Endothelial cell of umbilical vein (primary cell): ENCODE measurements around the gene GDPGP1. TPM values are rescaled to one million over a fixed set of nuclear protein-coding genes. Genes with fewer than 3 reads are reported as not detected.

Experiments used
- BruUV-seq: library from RNA; stranded (reverse); fragments of 400-500 nt; replicated peaks from 2 replicates; lab custom pipeline; 2021; lab: Mats Ljungman, UMichigan
- CTCF ChIA-PET: fragments of 300-600, 350-600 bp; sonication (Branson Sonifier 250); formaldehyde crosslinking; loops from one replicate; lab custom pipeline; 2021; ENCODE audit warnings: antibody characterized with exemption, inconsistent platforms; lab: Charles Lee
- POLR2A ChIA-PET: fragments of 300-600, 350-600 bp; sonication (Branson Sonifier 250); formaldehyde crosslinking; loops from one replicate; lab custom pipeline; 2021; ENCODE audit warnings: antibody characterized with exemption, inconsistent platforms; lab: Charles Lee
- DNase-seq: peaks from one replicate; pipeline ENCODE4 v3.0.0-alpha.2; 2011; ENCODE audit warnings: low read depth, low spot score
- FAIRE-seq: peaks from 2 replicates; lab custom pipeline; 2011; peaks lifted over from hg19 to GRCh38; lab: Jason Lieb, UNC
- H2AFZ ChIP-seq: 2 replicates; pipeline ENCODE4 v1.6.0; 2012; ENCODE audit warnings: low read depth, low read length, control low read depth, inconsistent platforms
- H3K27ac ChIP-seq: 2 replicates; pipeline ENCODE4 v1.5.1; 2011; ENCODE audit warnings: low read depth, mild to moderate bottlenecking, control low read depth, low read length, moderate library complexity; ENCODE audit not compliant: insufficient read depth
- H3K27me3 ChIP-seq, 2 experiments: 2 replicates each; pipeline versions ENCODE4 v1.6.0 to v1.6.1; 2011; ENCODE audit warnings: low read length in 2 of 2, mixed read lengths in 1 of 2; ENCODE audit not compliant: control insufficient read depth in 2 of 2, insufficient read depth in 2 of 2
- H3K36me3 ChIP-seq, 2 experiments: 2 replicates in 1 of 2; 3 replicates in 1 of 2; pipeline ENCODE4 v1.5.1; 2011; ENCODE audit warnings: low read length in 2 of 2, mild to moderate bottlenecking in 1 of 2, moderate library complexity in 1 of 2; ENCODE audit not compliant: control insufficient read depth in 2 of 2, insufficient read depth in 2 of 2; ENCODE audit errors: extremely low read depth in 1 of 2
- H3K4me1 ChIP-seq: 3 replicates; pipeline ENCODE4 v1.5.1; 2011; ENCODE audit warnings: mild to moderate bottlenecking, low read length; ENCODE audit not compliant: control insufficient read depth, insufficient read depth; ENCODE audit errors: extremely low read depth
- H3K4me2 ChIP-seq: 2 replicates; pipeline ENCODE4 v1.6.1; 2011; ENCODE audit warnings: low read length, control low read depth, mixed read lengths; ENCODE audit not compliant: insufficient read depth
- H3K4me3 ChIP-seq, 3 experiments: fragments of 200-600 bp in 1 of 3; sonication (generic), shearing (Covaris generic) in 1 of 3; replicated peaks in 1 of 3; 2 replicates each; pipeline ENCODE4 v1.5.1; 2011 to 2016; ENCODE audit warnings: control low read depth in 3 of 3, low read length in 3 of 3, mild to moderate bottlenecking in 2 of 3, inconsistent platforms in 1 of 3, low read depth in 1 of 3, moderate library complexity in 1 of 3; ENCODE audit not compliant: insufficient read depth in 1 of 3
- H3K79me2 ChIP-seq: 2 replicates; pipeline ENCODE4 v1.6.0; 2012; ENCODE audit warnings: low read length, inconsistent platforms; ENCODE audit not compliant: control insufficient read depth, insufficient read depth
- H3K9ac ChIP-seq: replicated peaks from 2 replicates; pipeline ENCODE3; 2011; ENCODE audit warnings: low read length, control low read depth; ENCODE audit not compliant: insufficient read depth; ENCODE audit errors: extremely low read depth
- H3K9me1 ChIP-seq: replicated peaks from 3 replicates; pipeline ENCODE4 v1.6.0; 2011; ENCODE audit warnings: mild to moderate bottlenecking, low read length; ENCODE audit not compliant: control insufficient read depth, insufficient read depth; ENCODE audit errors: extremely low read depth
- H3K9me3 ChIP-seq: replicated peaks from 2 replicates; pipeline ENCODE4 v1.5.1; 2012; ENCODE audit warnings: low read length, inconsistent platforms; ENCODE audit not compliant: control insufficient read depth, insufficient read depth
- H4K20me1 ChIP-seq: replicated peaks from 2 replicates; pipeline ENCODE3; 2011; ENCODE audit warnings: mild to moderate bottlenecking, low read length; ENCODE audit not compliant: control insufficient read depth, insufficient read depth; ENCODE audit errors: extremely low read depth
- EZH2 ChIP-seq: IDR thresholded peaks from 2 replicates; pipeline ENCODE4 v1.6.1; 2012; ENCODE audit warnings: borderline replicate concordance, low read depth, mild to moderate bottlenecking, moderate library complexity, low read length, inconsistent platforms; ENCODE audit not compliant: severe bottlenecking
- FOS ChIP-seq: IDR thresholded peaks from 2 replicates; pipeline ENCODE4 v1.6.1; 2011; ENCODE audit warnings: mild to moderate bottlenecking, low read length, moderate library complexity, borderline replicate concordance; ENCODE audit not compliant: insufficient read depth
- GATA2 ChIP-seq: IDR thresholded peaks from 2 replicates; pipeline ENCODE4 v1.7.0; 2011; ENCODE audit warnings: low read depth, mild to moderate bottlenecking, moderate library complexity, mixed read lengths, low read length; ENCODE audit not compliant: insufficient read length, insufficient read depth
- JUN ChIP-seq: IDR thresholded peaks from 2 replicates; pipeline ENCODE4 v1.6.1; 2011; ENCODE audit warnings: borderline replicate concordance, low read depth; ENCODE audit not compliant: insufficient read length, insufficient read depth
- MYC ChIP-seq: IDR thresholded peaks from one replicate; pipeline ENCODE4 v1.6.1; 2011; ENCODE audit warnings: mild to moderate bottlenecking, low read depth, low read length
- POLR2A ChIP-seq: IDR thresholded peaks from 2 replicates; pipeline ENCODE4 v1.6.1; 2012; ENCODE audit warnings: low read depth, mild to moderate bottlenecking, control low read depth, low read length
- POLR2AphosphoS5 ChIP-seq: IDR thresholded peaks from 2 replicates; pipeline ENCODE4 v1.6.1; 2012; ENCODE audit warnings: low read depth, mild to moderate bottlenecking, control low read depth, low read length, moderate library complexity; ENCODE audit not compliant: insufficient read depth
- dilution Hi-C: fragments of 300-500 bp; cut with MboI; formaldehyde crosslinking; loops from one replicate; pipeline ENCODE4 v1.15.0; 2019; ENCODE audit warnings: low sequenced_read_pairs; ENCODE audit not compliant: extremely low pct_ligation_motif_present
- intact Hi-C: fragments of 100-400 bp; cut with micrococcal nuclease; formaldehyde crosslinking; loops from one replicate; pipeline ENCODE4 v1.10.0; 2022
- polyA plus RNA-seq, 4 experiments: library from polyadenylated mRNA; depleted of rRNA in 3 of 4; stranded (reverse) in 3 of 4; unstranded in 1 of 4; fragments of >200 nt; gene quantifications; 2 replicates each; pipeline versions ENCODE4 v1.2.1 to v1.2.3, GENCODE V29; 2011 to 2012; ENCODE audit warnings: missing spikeins in 1 of 4
- total RNA-seq: library from RNA; stranded (reverse); gene quantifications from 2 replicates; pipeline ENCODE4 v1.2.3, GENCODE V29; 2021
- TF ChIP-seq, protein P1 (sequence below), 2 donors: IDR thresholded peaks; 1 replicate in 1 of 2; 2 replicates in 1 of 2; pipeline ENCODE4 v1.5.1; 2011; ENCODE audit warnings: low read length in 2 of 2, mild to moderate bottlenecking in 2 of 2, moderate library complexity in 2 of 2, control low read depth in 1 of 2, inconsistent platforms in 1 of 2, low read depth in 1 of 2; ENCODE audit not compliant: insufficient read depth in 1 of 2; ENCODE audit errors: extremely low read depth in 1 of 2
- TF ChIP-seq, protein P2 (sequence below): IDR thresholded peaks from 2 replicates; pipeline ENCODE4 v1.6.1; 2011; ENCODE audit not compliant: insufficient read depth, insufficient read length

The GDPGP1 gene
- total and polyA plus RNA-seq, 2 donors (not counting 3 experiments of a cell fraction or from before 2014, with no cell fraction given): 4.8 to 7.2 TPM

GRCh38 chr15:90205886-90206285, 28.1 kb upstream of the GDPGP1 start:
- ChIA-PET POLR2A (no interaction called here), CTCF (interaction anchor here (1.0 to 7.5 kb wide), 3 partner anchors 10 to 44 kb away, joined by 3 to 34 read pairs (median 6); no protein-coding TSS in a partner anchor)
- TF ChIP-seq POLR2AphosphoS5: no peak
- TF ChIP-seq EZH2: no peak
- TF ChIP-seq MYC: no peak
- no peak for TF ChIP-seq GATA2
- TF ChIP-seq, protein P1, sequence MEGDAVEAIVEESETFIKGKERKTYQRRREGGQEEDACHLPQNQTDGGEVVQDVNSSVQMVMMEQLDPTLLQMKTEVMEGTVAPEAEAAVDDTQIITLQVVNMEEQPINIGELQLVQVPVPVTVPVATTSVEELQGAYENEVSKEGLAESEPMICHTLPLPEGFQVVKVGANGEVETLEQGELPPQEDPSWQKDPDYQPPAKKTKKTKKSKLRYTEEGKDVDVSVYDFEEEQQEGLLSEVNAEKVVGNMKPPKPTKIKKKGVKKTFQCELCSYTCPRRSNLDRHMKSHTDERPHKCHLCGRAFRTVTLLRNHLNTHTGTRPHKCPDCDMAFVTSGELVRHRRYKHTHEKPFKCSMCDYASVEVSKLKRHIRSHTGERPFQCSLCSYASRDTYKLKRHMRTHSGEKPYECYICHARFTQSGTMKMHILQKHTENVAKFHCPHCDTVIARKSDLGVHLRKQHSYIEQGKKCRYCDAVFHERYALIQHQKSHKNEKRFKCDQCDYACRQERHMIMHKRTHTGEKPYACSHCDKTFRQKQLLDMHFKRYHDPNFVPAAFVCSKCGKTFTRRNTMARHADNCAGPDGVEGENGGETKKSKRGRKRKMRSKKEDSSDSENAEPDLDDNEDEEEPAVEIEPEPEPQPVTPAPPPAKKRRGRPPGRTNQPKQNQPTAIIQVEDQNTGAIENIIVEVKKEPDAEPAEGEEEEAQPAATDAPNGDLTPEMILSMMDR (IDR thresholded peaks at IDR 0.05; ENCODE audit: extremely low read depth in 1 of 2, insufficient read depth in 1 of 2, low read depth in 1 of 2, low read length in 2 of 2): no peak
- no peak for TF ChIP-seq FOS
- TF ChIP-seq, protein P2, sequence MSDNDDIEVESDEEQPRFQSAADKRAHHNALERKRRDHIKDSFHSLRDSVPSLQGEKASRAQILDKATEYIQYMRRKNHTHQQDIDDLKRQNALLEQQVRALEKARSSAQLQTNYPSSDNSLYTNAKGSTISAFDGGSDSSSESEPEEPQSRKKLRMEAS: no peak
- TF ChIP-seq POLR2A: no peak
- TF ChIP-seq JUN: no peak
- Histone ChIP-seq H3K36me3 (no peaks in the 10 kb centered on the region), H4K20me1 (no peaks in the 10 kb centered on the region), H2AFZ (no peak overlapping the region), H3K9ac (no peak overlapping the region), H3K4me3 (no peak overlapping the region), H3K4me1 (peaks cover 9% of the 10 kb centered on the region), H3K9me3 (no peaks in the 10 kb centered on the region), H3K4me2 (no peak overlapping the region), H3K79me2 (no peaks in the 10 kb centered on the region), H3K27me3 (no peaks in the 10 kb centered on the region), H3K27ac (no peak overlapping the region), H3K9me1 (no peaks in the 10 kb centered on the region)
- no TSS peak for BruUV-seq
- dilution Hi-C loops: no loop called here
- no peak for FAIRE-seq
- DNase-seq: no peak
- intact Hi-C loops: no loop called here
